Endothelial cell of umbilical vein (primary cell): ENCODE results near the gene PIKFYVE. TPM values are rescaled to one million over a fixed set of nuclear protein-coding genes. Genes with fewer than 3 reads are reported as not detected.

Source experiments
- BruUV-seq: library from RNA; stranded (reverse); fragments of 400-500 nt; replicated peaks from 2 replicates; lab custom pipeline; 2021; lab: Mats Ljungman, UMichigan
- CTCF ChIA-PET: fragments of 300-600, 350-600 bp; sonication (Branson Sonifier 250); formaldehyde crosslinking; loops from one replicate; lab custom pipeline; 2021; ENCODE audit warnings: antibody characterized with exemption, inconsistent platforms; lab: Charles Lee
- POLR2A ChIA-PET: fragments of 300-600, 350-600 bp; sonication (Branson Sonifier 250); formaldehyde crosslinking; loops from one replicate; lab custom pipeline; 2021; ENCODE audit warnings: antibody characterized with exemption, inconsistent platforms; lab: Charles Lee
- DNase-seq: peaks from one replicate; pipeline ENCODE4 v3.0.0-alpha.2; 2011; ENCODE audit warnings: low read depth, low spot score
- FAIRE-seq: peaks from 2 replicates; lab custom pipeline; 2011; peaks lifted over from hg19 to GRCh38; lab: Jason Lieb, UNC
- H2AFZ ChIP-seq: 2 replicates; pipeline ENCODE4 v1.6.0; 2012; ENCODE audit warnings: low read depth, low read length, control low read depth, inconsistent platforms
- H3K27ac ChIP-seq: 2 replicates; pipeline ENCODE4 v1.5.1; 2011; ENCODE audit warnings: low read depth, mild to moderate bottlenecking, control low read depth, low read length, moderate library complexity; ENCODE audit not compliant: insufficient read depth
- H3K27me3 ChIP-seq, 2 experiments: 2 replicates each; pipeline versions ENCODE4 v1.6.0 to v1.6.1; 2011; ENCODE audit warnings: low read length in 2 of 2, mixed read lengths in 1 of 2; ENCODE audit not compliant: control insufficient read depth in 2 of 2, insufficient read depth in 2 of 2
- H3K36me3 ChIP-seq, 2 experiments: 2 replicates in 1 of 2; 3 replicates in 1 of 2; pipeline ENCODE4 v1.5.1; 2011; ENCODE audit warnings: low read length in 2 of 2, mild to moderate bottlenecking in 1 of 2, moderate library complexity in 1 of 2; ENCODE audit not compliant: control insufficient read depth in 2 of 2, insufficient read depth in 2 of 2; ENCODE audit errors: extremely low read depth in 1 of 2
- H3K4me1 ChIP-seq: 3 replicates; pipeline ENCODE4 v1.5.1; 2011; ENCODE audit warnings: mild to moderate bottlenecking, low read length; ENCODE audit not compliant: control insufficient read depth, insufficient read depth; ENCODE audit errors: extremely low read depth
- H3K4me2 ChIP-seq: 2 replicates; pipeline ENCODE4 v1.6.1; 2011; ENCODE audit warnings: low read length, control low read depth, mixed read lengths; ENCODE audit not compliant: insufficient read depth
- H3K4me3 ChIP-seq, 3 experiments: fragments of 200-600 bp in 1 of 3; sonication (generic), shearing (Covaris generic) in 1 of 3; replicated peaks in 1 of 3; 2 replicates each; pipeline ENCODE4 v1.5.1; 2011 to 2016; ENCODE audit warnings: control low read depth in 3 of 3, low read length in 3 of 3, mild to moderate bottlenecking in 2 of 3, inconsistent platforms in 1 of 3, low read depth in 1 of 3, moderate library complexity in 1 of 3; ENCODE audit not compliant: insufficient read depth in 1 of 3
- H3K79me2 ChIP-seq: 2 replicates; pipeline ENCODE4 v1.6.0; 2012; ENCODE audit warnings: low read length, inconsistent platforms; ENCODE audit not compliant: control insufficient read depth, insufficient read depth
- H3K9ac ChIP-seq: replicated peaks from 2 replicates; pipeline ENCODE3; 2011; ENCODE audit warnings: low read length, control low read depth; ENCODE audit not compliant: insufficient read depth; ENCODE audit errors: extremely low read depth
- H3K9me1 ChIP-seq: replicated peaks from 3 replicates; pipeline ENCODE4 v1.6.0; 2011; ENCODE audit warnings: mild to moderate bottlenecking, low read length; ENCODE audit not compliant: control insufficient read depth, insufficient read depth; ENCODE audit errors: extremely low read depth
- H3K9me3 ChIP-seq: replicated peaks from 2 replicates; pipeline ENCODE4 v1.5.1; 2012; ENCODE audit warnings: low read length, inconsistent platforms; ENCODE audit not compliant: control insufficient read depth, insufficient read depth
- H4K20me1 ChIP-seq: replicated peaks from 2 replicates; pipeline ENCODE3; 2011; ENCODE audit warnings: mild to moderate bottlenecking, low read length; ENCODE audit not compliant: control insufficient read depth, insufficient read depth; ENCODE audit errors: extremely low read depth
- CTCF ChIP-seq, 2 donors: IDR thresholded peaks; 1 replicate in 1 of 2; 2 replicates in 1 of 2; pipeline ENCODE4 v1.5.1; 2011; ENCODE audit warnings: low read length in 2 of 2, mild to moderate bottlenecking in 2 of 2, moderate library complexity in 2 of 2, control low read depth in 1 of 2, inconsistent platforms in 1 of 2, low read depth in 1 of 2; ENCODE audit not compliant: insufficient read depth in 1 of 2; ENCODE audit errors: extremely low read depth in 1 of 2
- EZH2 ChIP-seq: IDR thresholded peaks from 2 replicates; pipeline ENCODE4 v1.6.1; 2012; ENCODE audit warnings: borderline replicate concordance, low read depth, mild to moderate bottlenecking, moderate library complexity, low read length, inconsistent platforms; ENCODE audit not compliant: severe bottlenecking
- FOS ChIP-seq: IDR thresholded peaks from 2 replicates; pipeline ENCODE4 v1.6.1; 2011; ENCODE audit warnings: mild to moderate bottlenecking, low read length, moderate library complexity, borderline replicate concordance; ENCODE audit not compliant: insufficient read depth
- GATA2 ChIP-seq: IDR thresholded peaks from 2 replicates; pipeline ENCODE4 v1.7.0; 2011; ENCODE audit warnings: low read depth, mild to moderate bottlenecking, moderate library complexity, mixed read lengths, low read length; ENCODE audit not compliant: insufficient read length, insufficient read depth
- JUN ChIP-seq: IDR thresholded peaks from 2 replicates; pipeline ENCODE4 v1.6.1; 2011; ENCODE audit warnings: borderline replicate concordance, low read depth; ENCODE audit not compliant: insufficient read length, insufficient read depth
- MAX ChIP-seq: IDR thresholded peaks from 2 replicates; pipeline ENCODE4 v1.6.1; 2011; ENCODE audit not compliant: insufficient read depth, insufficient read length
- MYC ChIP-seq: IDR thresholded peaks from one replicate; pipeline ENCODE4 v1.6.1; 2011; ENCODE audit warnings: mild to moderate bottlenecking, low read depth, low read length
- POLR2AphosphoS5 ChIP-seq: IDR thresholded peaks from 2 replicates; pipeline ENCODE4 v1.6.1; 2012; ENCODE audit warnings: low read depth, mild to moderate bottlenecking, control low read depth, low read length, moderate library complexity; ENCODE audit not compliant: insufficient read depth
- dilution Hi-C: fragments of 300-500 bp; cut with MboI; formaldehyde crosslinking; loops from one replicate; pipeline ENCODE4 v1.15.0; 2019; ENCODE audit warnings: low sequenced_read_pairs; ENCODE audit not compliant: extremely low pct_ligation_motif_present
- intact Hi-C: fragments of 100-400 bp; cut with micrococcal nuclease; formaldehyde crosslinking; loops from one replicate; pipeline ENCODE4 v1.10.0; 2022
- polyA plus RNA-seq, 4 experiments: library from polyadenylated mRNA; depleted of rRNA in 3 of 4; stranded (reverse) in 3 of 4; unstranded in 1 of 4; fragments of >200 nt; gene quantifications; 2 replicates each; pipeline versions ENCODE4 v1.2.1 to v1.2.3, GENCODE V29; 2011 to 2012; ENCODE audit warnings: missing spikeins in 1 of 4
- total RNA-seq: library from RNA; stranded (reverse); gene quantifications from 2 replicates; pipeline ENCODE4 v1.2.3, GENCODE V29; 2021

The PIKFYVE gene
- total and polyA plus RNA-seq, 2 donors (not counting 3 experiments of a cell fraction or from before 2014, with no cell fraction given), result 9.0 to 28.2 TPM

DNA sequence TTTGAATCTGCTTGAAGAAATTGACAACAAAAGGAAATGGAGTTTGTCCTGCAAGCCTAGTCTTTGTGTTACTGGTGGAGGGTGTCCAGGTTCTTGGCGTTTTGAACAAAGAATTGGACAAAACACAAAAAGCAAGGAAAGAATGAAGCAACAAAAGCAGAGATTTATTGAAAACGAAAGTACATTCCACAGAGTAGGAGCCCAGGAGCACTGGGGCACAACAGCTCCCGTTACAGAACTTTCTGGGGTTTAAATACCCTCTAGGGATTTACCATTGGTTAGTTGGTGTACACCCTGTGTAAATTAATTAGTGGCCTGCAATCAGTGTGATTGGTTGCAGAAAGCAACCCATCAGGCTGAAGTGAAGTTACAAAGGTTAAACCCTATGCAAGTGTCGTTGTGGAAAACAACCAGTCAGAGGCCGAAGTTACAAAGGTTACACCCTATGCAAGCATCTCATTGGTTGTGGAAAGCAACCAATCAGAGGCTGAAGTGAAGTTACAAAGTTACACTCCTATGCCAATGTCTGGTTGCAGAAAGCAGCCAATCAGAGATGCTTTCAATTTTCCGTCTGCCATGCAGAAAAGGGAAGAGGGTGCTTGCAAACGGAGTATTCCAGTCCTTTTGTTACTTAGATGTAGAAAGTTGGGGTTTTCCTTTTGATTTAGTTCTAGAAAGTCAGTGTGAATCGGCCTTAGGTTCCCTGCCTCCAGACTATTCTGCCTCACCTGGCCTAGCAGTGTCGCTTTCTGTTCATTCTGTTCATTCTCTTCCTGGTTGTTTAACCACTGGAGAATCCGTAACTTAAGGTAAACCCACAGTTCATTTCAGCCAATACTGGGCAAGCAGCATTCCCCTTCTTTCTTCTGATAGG lies 92.9 kb downstream of the PIKFYVE start:
- Histone ChIP-seq H3K4me1 (no peaks in the 10 kb centered on the region), H3K4me2 (no peak overlapping the region), H3K27ac (no peak overlapping the region), H4K20me1 (no peaks in the 10 kb centered on the region), H3K36me3 (peaks cover 2 to 5% of the 10 kb centered on the region in 2 experiments), H3K4me3 (no peak overlapping the region), H3K27me3 (no peaks in the 10 kb centered on the region), H2AFZ (no peak overlapping the region), H3K9me3 (no peaks in the 10 kb centered on the region), H3K9me1 (no peaks in the 10 kb centered on the region), H3K9ac (no peak overlapping the region), H3K79me2 (no peaks in the 10 kb centered on the region)
- ChIA-PET POLR2A (no interaction called here), CTCF (interaction anchor here (0.9 to 1.5 kb wide), 4 partner anchors 10 to 972 kb away, joined by 3 to 4 read pairs (median 3); no protein-coding TSS in a partner anchor)
- dilution Hi-C loops, result no loop called here
- TF ChIP-seq FOS (no peak), JUN (no peak), EZH2 (no peak), POLR2AphosphoS5 (no peak)
- FAIRE-seq (no peak), DNase-seq (no peak)
- intact Hi-C loops, result no loop called here
- no TSS peak for BruUV-seq

- Histone ChIP-seq H3K9me3 (no peaks in the 10 kb centered on the region), H3K4me1 (no peaks in the 10 kb centered on the region), H3K27me3 (no peaks in the 10 kb centered on the region), H3K9ac (no peak overlapping the region), H3K4me2 (no peak overlapping the region), H3K36me3 (peaks cover 2 to 5% of the 10 kb centered on the region in 2 experiments), H3K9me1 (no peaks in the 10 kb centered on the region), H2AFZ (no peak overlapping the region), H3K79me2 (no peaks in the 10 kb centered on the region), H3K4me3 (no peak overlapping the region), H4K20me1 (no peaks in the 10 kb centered on the region), H3K27ac (no peak overlapping the region)
- ChIA-PET POLR2A (no interaction called here), CTCF (no interaction called here)
- intact Hi-C loops, result no loop called here
- dilution Hi-C loops, result no loop called here
- DNase-seq, result no peak
- FAIRE-seq, result no peak
- no TSS peak for BruUV-seq
- TF ChIP-seq GATA2 (no peak), POLR2AphosphoS5 (no peak), FOS (no peak), MYC (no peak), MAX (no peak), JUN (no peak), CTCF (IDR thresholded peaks at IDR 0.05; ENCODE audit: extremely low read depth in 1 of 2, insufficient read depth in 1 of 2, low read depth in 1 of 2, low read length in 2 of 2) (no peak)
Measured at GRCh38 chr2:208359632-208359986, 93.6 kb downstream of the PIKFYVE start.
